Right lobe of liver (tissue), 6 donors: ENCODE results near the gene LIMS1. TPM values are rescaled to one million over a fixed set of nuclear protein-coding genes. Genes with fewer than 3 reads are reported as not detected.
"Not testable (repeated sequence)": the region's sequence is repeated elsewhere in the genome, so short reads cannot be mapped to it uniquely, and the experiment has no call there.

Experiments
- ATAC-seq, 4 donors: fragments of 200-7000 bp; cut with Tn5 transposase; one replicate each; pipeline ENCODE4 v1.9.1; 2020; ENCODE audit warnings: mild to moderate bottlenecking in 4 of 4, moderate library complexity in 4 of 4
- DNase-seq, 3 donors: peaks; one replicate each; pipeline ENCODE4 v3.0.0-alpha.2; 2020
- H3K27ac ChIP-seq, 3 donors: fragments of 200-600 bp; one replicate each; pipeline ENCODE4 v1.8.0; 2022
- H3K27me3 ChIP-seq, 2 donors: fragments of 200-600 bp; one replicate each; pipeline ENCODE4 v1.8.0; 2022
- H3K36me3 ChIP-seq, 4 donors: fragments of 200-600 bp; sonication (generic) in 1 of 4; one replicate each; pipeline versions ENCODE4 v1.5.1 to v1.8.0; 2017 to 2022; ENCODE audit warnings: control low read depth in 1 of 4
- H3K4me1 ChIP-seq, 4 donors: fragments of 200-600 bp; sonication (generic) in 1 of 4; one replicate each; pipeline versions ENCODE4 v1.5.1 to v1.8.0; 2017 to 2022; ENCODE audit warnings: control low read depth in 1 of 4
- H3K4me3 ChIP-seq, 3 donors: fragments of 200-600 bp; one replicate each; pipeline ENCODE4 v1.8.0; 2022
- H3K9me3 ChIP-seq, 4 donors: fragments of 200-600 bp; sonication (generic) in 1 of 4; one replicate each; pipeline versions ENCODE4 v1.5.1 to v1.8.0; 2017 to 2022; ENCODE audit warnings: control low read depth in 1 of 4
- CTCF ChIP-seq, 4 donors: fragments of 200-600 bp in 3 of 4; fragments of 450-650 bp in 1 of 4; IDR thresholded peaks; one replicate each; pipeline versions ENCODE4 v1.5.1 to v1.8.0; 2016 to 2022; ENCODE audit warnings: antibody characterized with exemption in 4 of 4, mild to moderate bottlenecking in 2 of 4
- POLR2A ChIP-seq: fragments of 450-650 bp; IDR thresholded peaks from one replicate; pipeline ENCODE4 v1.6.1; 2017; ENCODE audit warnings: antibody characterized with exemption, mild to moderate bottlenecking
- WGBS: methylation state at CpG from one replicate; pipeline ENCODE4 v1.1.6; 2018; ENCODE audit warnings: low coverage, low lambda C conversion rate; ENCODE audit not compliant: insufficient coverage; ENCODE audit errors: missing lambda C conversion rate; 5-methylcytosine and 5-hydroxymethylcytosine counted together
- intact Hi-C, 2 donors: fragments of 100-400 bp; cut with DNase I; formaldehyde crosslinking; loops; one replicate each; pipeline versions ENCODE4 v1.11.2 to v1.14.1; 2022
- total RNA-seq, 6 experiments: library from RNA; depleted of rRNA in 2 of 6; stranded (reverse); fragments of >200 nt in 2 of 6; fragmentation: NEBNext Ultra II Directional in 3 of 6; extraction: Animal tissue kit (Norgen Biotek cat#: 25700) in 3 of 6; gene quantifications; one replicate each; pipeline versions ENCODE4 v1.1.0 to v1.2.4, GENCODE V29; 2016 to 2023
- donor health status: DM: no; HTN: yes; CAD: no.
- donor health status: DM: no; HTN: no; CAD: no.
- donor health status: DM: no; HTN: no; CAD: no.
- donor health status: DM: no; HTN: yes; CAD: no.
- donor health status: DM: no; HTN: yes; CAD: no.

LIMS1 gene
- total RNA-seq, 6 experiments from 2014 or later, result 15.7 to 33.0 (median 18.7) TPM

GRCh38 chr2:108643261-108643849 is 109.1 kb downstream of the LIMS1 start:
- ATAC-seq, result no peak
- TF ChIP-seq POLR2A (no peak), CTCF (IDR thresholded peaks at IDR 0.05) (no peak)
- peaks cover 0 to 7% (median 0%) of the 10 kb centered on the region in 4 donors for H3K4me1 ChIP-seq
- intact Hi-C loops, result no loop called here
- H3K4me3 ChIP-seq, result no peak overlapping the region
- H3K36me3 ChIP-seq, result no peaks in the 10 kb centered on the region
- H3K9me3 ChIP-seq, result no peaks in the 10 kb centered on the region
- DNase-seq, result no peak
- no peak overlapping the region for H3K27ac ChIP-seq
- WGBS, result 83% methylated on average over 1 of the region's 15 CpGs
- H3K27me3 ChIP-seq, result no peaks in the 10 kb centered on the region

- H3K9me3 ChIP-seq, H3K36me3 ChIP-seq, DNase-seq, H3K4me1 ChIP-seq, ATAC-seq, H3K27me3 ChIP-seq, intact Hi-C loops, H3K27ac ChIP-seq, H3K4me3 ChIP-seq: not testable (repeated sequence)
- 80% methylated on average over 1 of the region's 4 CpGs for WGBS
These were observed 109.6 kb downstream of the LIMS1 start for GRCh38 chr2:108643862-108644261.

GRCh38 chr2:108644446-108644845 is 110.2 kb downstream of the LIMS1 start:
- intact Hi-C loops, H3K27ac ChIP-seq, H3K36me3 ChIP-seq, ATAC-seq, H3K4me1 ChIP-seq, H3K27me3 ChIP-seq, H3K9me3 ChIP-seq, H3K4me3 ChIP-seq, DNase-seq: not testable (repeated sequence)
- 97% methylated on average over 6 of the region's 6 CpGs for WGBS

- H3K4me1 ChIP-seq, ATAC-seq, intact Hi-C loops, DNase-seq, H3K9me3 ChIP-seq, H3K27me3 ChIP-seq, H3K27ac ChIP-seq, H3K4me3 ChIP-seq, H3K36me3 ChIP-seq: not testable (repeated sequence)
These were observed 114.5 kb downstream of the LIMS1 start for GRCh38 chr2:108648796-108649195.

- H3K4me3 ChIP-seq, H3K4me1 ChIP-seq, H3K27me3 ChIP-seq, intact Hi-C loops, DNase-seq, H3K9me3 ChIP-seq, H3K27ac ChIP-seq, H3K36me3 ChIP-seq: not testable (repeated sequence)
- peak; percentile 43 to 79 (median 56) for ATAC-seq
- WGBS, result 53% methylated on average over 8 of the region's 8 CpGs
These were observed 116.2 kb downstream of the LIMS1 start for GRCh38 chr2:108650465-108650864.

- H3K4me1 ChIP-seq, H3K27ac ChIP-seq, H3K9me3 ChIP-seq, DNase-seq, H3K27me3 ChIP-seq, intact Hi-C loops, H3K36me3 ChIP-seq, H3K4me3 ChIP-seq: not testable (repeated sequence)
- 0% methylated on average over 1 of the region's 2 CpGs for WGBS
- peak in 1 of 4 donors; percentile 7 for ATAC-seq
These were observed 117.2 kb downstream of the LIMS1 start for GRCh38 chr2:108651468-108651867.

- intact Hi-C loops, DNase-seq, H3K27me3 ChIP-seq, H3K4me3 ChIP-seq, H3K27ac ChIP-seq, H3K4me1 ChIP-seq, H3K9me3 ChIP-seq, H3K36me3 ChIP-seq: not testable (repeated sequence)
- peak; percentile 62 to 76 (median 70) for ATAC-seq
- 63% methylated on average over 7 of the region's 7 CpGs for WGBS
These were observed 118.1 kb downstream of the LIMS1 start for GRCh38 chr2:108652187-108652931.

- H3K36me3 ChIP-seq, H3K27ac ChIP-seq, H3K4me3 ChIP-seq, H3K27me3 ChIP-seq, H3K9me3 ChIP-seq, DNase-seq, H3K4me1 ChIP-seq, intact Hi-C loops, ATAC-seq: not testable (repeated sequence)
- 83% methylated on average over 2 of the region's 8 CpGs for WGBS
These were observed 119.2 kb downstream of the LIMS1 start for GRCh38 chr2:108653425-108653824.

GRCh38 chr2:108653849-108654248 is 119.6 kb downstream of the LIMS1 start:
- DNase-seq, H3K9me3 ChIP-seq, ATAC-seq, intact Hi-C loops, H3K4me3 ChIP-seq, H3K4me1 ChIP-seq, H3K27ac ChIP-seq, H3K36me3 ChIP-seq, H3K27me3 ChIP-seq: not testable (repeated sequence)
- 44% methylated on average over 4 of the region's 6 CpGs for WGBS

- peak; percentile 23 to 50 (median 46) for ATAC-seq
- DNase-seq, H3K27me3 ChIP-seq, H3K36me3 ChIP-seq, H3K27ac ChIP-seq, H3K9me3 ChIP-seq, H3K4me1 ChIP-seq, H3K4me3 ChIP-seq, intact Hi-C loops: not testable (repeated sequence)
- WGBS, result 17% methylated on average over 1 of the region's 13 CpGs
These were observed 120.4 kb downstream of the LIMS1 start for GRCh38 chr2:108654521-108655125.
